Esophagus squamous epithelium (tissue), 5 donors: ENCODE results near the gene BRIP1. TPM values are rescaled to one million over a fixed set of nuclear protein-coding genes. Genes with fewer than 3 reads are reported as not detected.
"Not testable (repeated sequence)": the region's sequence is repeated elsewhere in the genome, so short reads cannot be mapped to it uniquely, and the experiment has no call there.

ENCODE experiments used
- DNase-seq: peaks from one replicate; lab custom pipeline; 2025; lab: John Stamatoyannopoulos, UW
- H3K27ac ChIP-seq, 4 donors: fragments of 200-600 bp; sonication (generic); one replicate each; pipeline ENCODE4 v1.5.1; 2016 to 2019; ENCODE audit warnings: mild to moderate bottlenecking in 1 of 4
- H3K27me3 ChIP-seq, 4 donors: fragments of 200-600 bp; sonication (generic); 1 replicate in 3 of 4; 2 replicates in 1 of 4; pipeline versions ENCODE4 v1.5.1 to v1.6.0; 2017 to 2021; ENCODE audit warnings: antibody characterized with exemption in 1 of 4
- H3K36me3 ChIP-seq, 3 donors: fragments of 200-600 bp; sonication (generic); one replicate each; pipeline ENCODE4 v1.5.1; 2016 to 2019
- H3K4me1 ChIP-seq, 3 donors: fragments of 200-600 bp; sonication (generic); one replicate each; pipeline ENCODE4 v1.5.1; 2017 to 2019
- H3K4me3 ChIP-seq, 4 donors: fragments of 200-600 bp; sonication (generic); 1 replicate in 3 of 4; 2 replicates in 1 of 4; pipeline ENCODE4 v1.5.1; 2016 to 2019; ENCODE audit warnings: mild to moderate bottlenecking in 2 of 4, moderate library complexity in 1 of 4
- H3K9me3 ChIP-seq, 3 donors: fragments of 200-600 bp; sonication (generic); one replicate each; pipeline ENCODE4 v1.5.1; 2016 to 2019
- POLR2A ChIP-seq, 4 donors: fragments of 450-650 bp; IDR thresholded peaks; one replicate each; pipeline ENCODE4 v1.6.1; 2017; ENCODE audit warnings: antibody characterized with exemption in 4 of 4, mild to moderate bottlenecking in 4 of 4, moderate library complexity in 3 of 4
- WGBS, 2 donors: methylation state at CpG; one replicate each; pipeline ENCODE4 v1.1.5; 2018; 5-methylcytosine and 5-hydroxymethylcytosine counted together
- intact Hi-C: fragments of 100-400 bp; cut with DNase I; formaldehyde crosslinking; loops from one replicate; pipeline ENCODE4 v1.15.0; 2022
- total RNA-seq, 4 donors: library from RNA; depleted of rRNA; stranded (reverse); fragments of >200 nt; gene quantifications; one replicate each; pipeline ENCODE4 v1.1.0, GENCODE V29; 2016
- TF ChIP-seq, protein P1 (sequence below), 6 experiments: fragments of 450-650 bp in 4 of 6; fragments of 200-600 bp in 2 of 6; sonication (generic) in 2 of 6; IDR thresholded peaks; one replicate each; pipeline ENCODE4 v1.5.1; 2016 to 2019; ENCODE audit warnings: antibody characterized with exemption in 6 of 6, mild to moderate bottlenecking in 4 of 6, moderate library complexity in 4 of 6
- donor health status: DM: yes; HTN: yes; CAD: no.

BRIP1 gene
- total RNA-seq, 4 donors from 2014 or later: 1.6 to 7.0 (median 3.2) TPM

DNA sequence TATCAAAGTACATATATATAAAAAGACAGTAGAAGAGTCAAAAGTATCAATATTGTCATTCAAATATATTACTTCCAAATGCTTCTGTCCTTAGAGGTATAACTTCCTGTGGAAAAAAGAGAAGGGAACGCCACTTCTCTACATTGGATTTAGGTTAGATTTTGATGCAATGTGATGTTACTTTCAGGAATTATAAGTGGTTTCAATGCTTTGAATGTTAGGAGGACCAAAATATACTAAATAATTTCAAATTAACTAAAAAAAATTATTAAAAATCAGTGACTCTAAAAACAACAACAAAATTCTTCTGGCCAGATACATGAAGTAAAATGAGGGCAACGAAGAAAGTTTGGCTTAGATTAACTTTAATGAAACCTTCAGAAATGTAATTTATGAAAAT is 88.0 kb downstream of the BRIP1 start:
- TF ChIP-seq, protein P1, sequence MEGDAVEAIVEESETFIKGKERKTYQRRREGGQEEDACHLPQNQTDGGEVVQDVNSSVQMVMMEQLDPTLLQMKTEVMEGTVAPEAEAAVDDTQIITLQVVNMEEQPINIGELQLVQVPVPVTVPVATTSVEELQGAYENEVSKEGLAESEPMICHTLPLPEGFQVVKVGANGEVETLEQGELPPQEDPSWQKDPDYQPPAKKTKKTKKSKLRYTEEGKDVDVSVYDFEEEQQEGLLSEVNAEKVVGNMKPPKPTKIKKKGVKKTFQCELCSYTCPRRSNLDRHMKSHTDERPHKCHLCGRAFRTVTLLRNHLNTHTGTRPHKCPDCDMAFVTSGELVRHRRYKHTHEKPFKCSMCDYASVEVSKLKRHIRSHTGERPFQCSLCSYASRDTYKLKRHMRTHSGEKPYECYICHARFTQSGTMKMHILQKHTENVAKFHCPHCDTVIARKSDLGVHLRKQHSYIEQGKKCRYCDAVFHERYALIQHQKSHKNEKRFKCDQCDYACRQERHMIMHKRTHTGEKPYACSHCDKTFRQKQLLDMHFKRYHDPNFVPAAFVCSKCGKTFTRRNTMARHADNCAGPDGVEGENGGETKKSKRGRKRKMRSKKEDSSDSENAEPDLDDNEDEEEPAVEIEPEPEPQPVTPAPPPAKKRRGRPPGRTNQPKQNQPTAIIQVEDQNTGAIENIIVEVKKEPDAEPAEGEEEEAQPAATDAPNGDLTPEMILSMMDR (IDR thresholded peaks at IDR 0.05): no peak
- no peak for TF ChIP-seq POLR2A (IDR thresholded peaks at IDR 0.05)
- Histone ChIP-seq H3K4me1 (no peaks in the 10 kb centered on the region), H3K36me3 (no peaks in the 10 kb centered on the region), H3K27me3 (no peaks in the 10 kb centered on the region), H3K9me3 (peaks cover 0 to 5% (median 0%) of the 10 kb centered on the region in 3 donors), H3K4me3 (no peak overlapping the region), H3K27ac (no peak overlapping the region)
- intact Hi-C loops: no loop called here
- no peak for DNase-seq
- 89 to 91% methylated on average over 2 of the region's 2 CpGs for WGBS, 2 donors

DNA sequence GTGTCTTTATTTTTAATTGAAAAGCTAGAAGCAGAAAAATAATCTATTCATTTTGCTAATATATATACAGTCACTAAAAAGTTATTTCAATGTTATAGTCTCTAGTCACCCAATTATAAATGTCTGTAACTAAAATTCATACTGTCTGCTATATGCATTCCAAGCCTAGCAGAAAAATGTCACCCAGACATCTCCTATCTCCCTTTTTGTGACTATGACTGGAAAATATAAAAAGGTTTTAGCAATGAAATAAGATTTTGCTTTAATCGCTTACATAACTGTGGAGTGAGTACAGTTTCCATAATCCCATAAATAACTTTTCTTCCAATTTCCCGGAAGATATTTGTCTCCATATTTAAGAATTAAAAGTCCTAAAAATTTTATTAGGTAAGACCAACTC is 88.6 kb downstream of the BRIP1 start:
- Histone ChIP-seq H3K27me3 (no peaks in the 10 kb centered on the region), H3K36me3 (no peaks in the 10 kb centered on the region), H3K4me1 (no peaks in the 10 kb centered on the region), H3K4me3 (no peak overlapping the region), H3K9me3 (peaks cover 0 to 5% (median 0%) of the 10 kb centered on the region in 3 donors), H3K27ac (no peak overlapping the region)
- 83 to 89% methylated on average over 2 of the region's 2 CpGs for WGBS, 2 donors
- intact Hi-C loops: no loop called here
- DNase-seq: no peak
- TF ChIP-seq POLR2A (IDR thresholded peaks at IDR 0.05): no peak
- TF ChIP-seq, protein P1 (IDR thresholded peaks at IDR 0.05): no peak

DNA sequence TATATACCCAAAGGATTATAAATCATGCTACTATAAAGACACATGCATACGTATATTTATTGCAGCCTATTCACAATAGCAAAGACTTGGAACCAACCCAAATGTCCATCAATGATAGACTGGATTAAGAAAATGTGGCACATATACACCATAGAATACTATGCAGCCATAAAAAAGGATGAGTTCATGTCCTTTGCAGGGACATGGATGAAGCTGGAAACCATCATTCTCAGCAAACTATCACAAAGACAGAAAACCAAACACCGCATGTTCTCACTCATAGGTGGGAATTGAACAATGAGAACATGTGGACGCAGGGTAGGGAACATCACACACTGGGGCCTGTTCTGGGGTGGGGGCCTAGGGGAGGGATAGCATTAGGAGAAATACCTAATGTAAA is 89.2 kb downstream of the BRIP1 start:
- H3K9me3 ChIP-seq, H3K27me3 ChIP-seq, intact Hi-C loops, H3K27ac ChIP-seq, H3K4me3 ChIP-seq, DNase-seq, H3K4me1 ChIP-seq, H3K36me3 ChIP-seq: not testable (repeated sequence)
- WGBS, 2 donors: 75 to 91% methylated on average over 2 to 3 of the region's 3 CpGs

DNA sequence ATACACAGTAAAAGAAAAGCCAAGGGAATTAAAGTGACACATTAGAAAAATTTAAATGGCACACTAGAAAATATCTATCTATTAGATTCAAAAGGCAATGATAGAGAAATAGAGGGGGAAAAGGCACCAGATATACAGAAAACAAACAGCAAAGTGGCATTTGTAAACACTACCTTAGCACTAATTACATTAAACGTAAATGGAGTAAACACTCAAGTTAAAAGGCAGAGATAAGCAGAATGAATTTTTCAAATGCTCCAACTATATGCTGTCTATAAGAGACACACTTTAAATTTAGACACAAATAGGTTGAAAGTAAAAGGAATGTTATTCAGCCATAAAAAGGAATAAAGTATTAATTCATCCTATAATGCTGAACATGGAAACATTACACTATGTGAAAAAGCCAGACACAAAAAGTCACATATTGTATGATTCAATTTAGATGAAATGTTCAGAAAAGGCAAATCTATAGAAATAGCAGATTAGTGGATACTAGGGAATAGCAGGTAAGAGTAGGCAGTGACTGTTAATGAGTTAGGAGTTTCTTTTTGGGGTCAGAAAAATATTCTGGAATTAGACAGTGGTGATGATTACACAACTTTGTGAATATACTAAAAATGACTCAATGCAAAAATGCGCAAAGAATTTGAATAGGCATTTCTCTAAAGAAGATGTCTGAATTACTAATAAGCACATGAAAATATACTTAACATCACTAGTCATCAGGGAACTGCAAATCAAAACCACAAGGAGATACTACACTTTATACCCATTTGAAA is 92.4 kb downstream of the BRIP1 start:
- H3K27me3 ChIP-seq: no peaks in the 10 kb centered on the region
- intact Hi-C loops: no loop called here
- DNase-seq: no peak

DNA sequence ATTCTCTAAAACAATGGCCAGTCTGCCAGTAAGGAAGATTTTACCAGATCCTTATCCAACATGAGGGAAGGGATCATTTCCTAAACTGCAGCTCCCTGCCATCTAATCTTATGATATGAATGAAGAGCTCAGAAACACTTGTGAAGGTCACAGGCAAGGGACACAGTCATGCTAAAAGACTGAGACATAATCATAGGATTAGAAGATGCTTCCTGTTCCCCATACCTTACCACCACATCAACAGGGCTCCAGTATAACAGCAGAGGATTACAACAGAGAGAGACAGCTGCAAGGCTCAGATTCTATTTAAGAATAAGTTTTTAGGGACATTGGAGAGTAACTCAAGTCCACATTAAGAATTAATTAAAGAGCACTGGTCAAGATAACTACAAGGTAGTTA is 93.3 kb downstream of the BRIP1 start:
- Histone ChIP-seq H3K4me1 (peaks cover 0 to 13% (median 2%) of the 10 kb centered on the region in 3 donors), H3K36me3 (no peaks in the 10 kb centered on the region), H3K9me3 (peaks cover 0 to 5% (median 0%) of the 10 kb centered on the region in 3 donors), H3K4me3 (no peak overlapping the region), H3K27me3 (no peaks in the 10 kb centered on the region), H3K27ac (no peak overlapping the region)
- no peak for DNase-seq
- TF ChIP-seq, protein P1 (IDR thresholded peaks at IDR 0.05): no peak
- no peak for TF ChIP-seq POLR2A (IDR thresholded peaks at IDR 0.05)
- intact Hi-C loops: no loop called here

More for the DNA sequence above, 92.4 kb downstream of the BRIP1 start:
- WGBS, 2 donors: 90 to 94% methylated on average over 2 of the region's 2 CpGs
- TF ChIP-seq, protein P1 (IDR thresholded peaks at IDR 0.05): no peak
- no peak for TF ChIP-seq POLR2A (IDR thresholded peaks at IDR 0.05)
- Histone ChIP-seq H3K4me1 (peaks cover 0 to 13% (median 2%) of the 10 kb centered on the region in 3 donors), H3K4me3 (no peak overlapping the region), H3K27ac (no peak overlapping the region), H3K9me3 (peaks cover 0 to 5% (median 0%) of the 10 kb centered on the region in 3 donors), H3K36me3 (no peaks in the 10 kb centered on the region)
